ENCODE measurements around the gene PSIP1.
"Not testable (repeated sequence)": the region's sequence is repeated elsewhere in the genome, so short reads cannot be mapped to it uniquely, and the experiment has no call there.

PSIP1 gene

DNA sequence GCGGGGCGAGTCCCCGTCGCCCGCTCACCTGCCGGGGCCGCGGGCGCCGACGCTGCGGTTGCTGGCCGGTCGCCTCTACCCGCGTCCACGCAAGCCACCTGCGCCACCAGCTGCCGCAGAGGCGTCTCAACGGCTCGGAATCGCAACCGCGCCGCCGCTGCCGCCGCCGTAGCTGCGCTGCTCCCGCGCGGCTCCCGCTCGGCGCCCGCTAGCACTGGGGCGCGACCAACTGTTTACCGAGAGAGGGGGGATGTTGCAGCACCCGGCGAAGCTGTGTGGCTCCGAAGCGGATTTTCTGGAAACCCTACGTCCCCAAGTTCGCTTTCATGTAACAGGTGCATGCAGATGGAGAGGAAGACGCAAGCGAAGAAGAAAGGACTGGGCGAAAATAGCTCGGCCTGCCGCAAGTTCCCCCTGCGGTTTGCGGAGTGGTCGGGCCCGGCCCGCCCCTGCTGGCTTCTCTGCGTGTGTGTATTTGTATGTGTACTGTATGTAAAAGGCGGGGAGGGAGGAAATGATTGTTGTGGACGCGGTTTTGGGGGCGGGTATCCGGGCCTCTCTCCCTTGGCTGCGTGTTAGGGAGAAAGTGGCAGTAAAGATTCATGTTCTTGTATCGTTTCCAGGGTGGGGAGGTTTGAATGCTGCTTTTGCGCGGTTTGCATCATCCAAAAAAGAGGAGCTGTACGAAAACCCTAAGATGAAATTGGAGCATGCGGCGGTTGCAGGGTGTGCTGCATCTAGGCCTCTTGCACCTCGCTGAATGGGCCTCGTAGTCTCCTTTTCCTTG lies at the start of gene PSIP1:
Gene PSIP1 (minus strand): TSS at position 182 of the 787 bp plus-strand sequence. CDS start 782 bp downstream, outside the sequence.
- peak; percentile 87 for DNase-seq

DNA sequence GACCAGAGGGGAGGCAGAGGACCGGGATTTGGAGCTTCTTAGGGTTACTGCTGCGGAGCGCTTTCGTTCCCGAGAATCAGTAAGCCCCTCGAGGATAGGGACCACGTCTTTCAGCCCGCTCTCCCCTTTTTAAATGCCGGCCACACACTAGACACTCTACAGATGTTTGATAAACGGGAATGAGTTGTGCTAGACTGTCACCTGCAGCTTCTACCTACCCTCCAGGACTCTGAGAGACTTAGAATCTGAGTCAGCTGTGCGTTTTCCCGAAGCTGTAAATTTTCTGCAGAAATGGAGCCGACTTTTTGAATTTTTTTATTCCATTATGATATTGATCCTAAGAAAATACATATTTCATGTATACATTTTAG lies 42.7 kb upstream of the PSIP1 start:
- DNase-seq: no peak

DNA sequence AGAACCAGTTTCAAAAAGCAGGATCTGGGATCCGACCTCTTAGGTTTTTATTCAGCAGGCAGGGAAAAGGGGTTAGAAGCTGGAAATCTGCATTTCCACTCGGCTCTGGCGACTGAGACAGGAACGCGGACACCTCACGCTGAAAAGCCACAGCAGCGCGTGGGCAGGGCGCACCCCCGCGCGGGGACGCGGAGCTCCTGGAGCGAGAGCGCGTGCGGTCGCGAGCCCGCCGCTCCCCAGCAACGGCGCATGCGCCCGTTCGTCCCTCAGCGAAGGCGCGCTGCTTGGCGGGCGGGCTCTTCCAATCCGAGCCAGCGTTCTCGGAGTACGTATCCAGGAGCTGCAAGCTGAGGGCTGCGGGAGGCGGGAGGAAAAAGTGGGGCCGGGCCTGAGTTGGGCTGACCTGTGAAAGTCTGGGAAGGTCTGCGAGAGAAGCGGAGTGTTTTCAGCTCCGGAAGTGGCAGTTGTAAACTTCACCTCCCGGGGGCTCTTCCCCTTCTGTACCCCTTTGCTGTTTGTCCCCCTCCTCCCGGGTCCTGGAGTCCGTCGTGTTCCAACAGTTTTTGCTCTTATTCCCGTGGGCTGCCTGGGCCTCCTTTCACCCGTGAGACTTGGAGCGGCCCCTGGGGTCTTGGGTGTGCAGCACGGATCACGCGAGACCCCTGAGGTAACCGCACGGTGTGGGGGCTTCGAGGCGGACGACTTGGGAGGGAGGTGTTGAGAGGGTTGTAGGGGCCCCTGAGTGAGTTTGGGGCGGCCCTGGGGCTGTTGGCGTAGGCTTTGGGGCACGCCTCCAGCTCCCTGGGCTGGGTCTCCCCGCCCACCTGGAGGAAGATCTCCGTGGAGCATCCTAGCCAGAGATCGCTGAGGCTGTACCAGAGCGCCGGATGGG lies 42.1 kb upstream of the PSIP1 start, which contains the start of gene CCDC171:
Gene CCDC171 (plus strand): TSS at position 408 of the 892 bp plus-strand sequence. CDS start 11,046 bp downstream, outside the sequence.
- peak; percentile 96 for DNase-seq

DNA sequence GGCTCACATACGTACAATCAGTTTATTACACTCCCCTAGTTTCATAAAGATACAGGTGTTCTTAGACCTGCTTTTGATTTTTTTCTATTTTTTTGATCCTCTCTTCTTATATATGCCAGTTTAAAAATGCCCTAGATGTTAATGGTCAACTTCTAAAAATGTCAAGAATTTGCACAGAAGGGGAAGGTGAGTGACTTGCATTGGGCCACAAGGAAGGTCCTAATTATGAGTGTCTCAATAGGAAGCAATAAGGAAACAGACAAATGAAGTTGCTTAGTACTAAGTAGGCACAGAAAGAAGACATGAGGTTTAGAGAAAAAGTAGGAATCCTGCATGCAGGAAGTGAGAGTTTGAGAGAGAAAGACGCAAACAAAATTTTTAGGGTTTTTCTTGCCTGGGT lies 38.8 kb upstream of the PSIP1 start:
- DNase-seq: no peak

DNA sequence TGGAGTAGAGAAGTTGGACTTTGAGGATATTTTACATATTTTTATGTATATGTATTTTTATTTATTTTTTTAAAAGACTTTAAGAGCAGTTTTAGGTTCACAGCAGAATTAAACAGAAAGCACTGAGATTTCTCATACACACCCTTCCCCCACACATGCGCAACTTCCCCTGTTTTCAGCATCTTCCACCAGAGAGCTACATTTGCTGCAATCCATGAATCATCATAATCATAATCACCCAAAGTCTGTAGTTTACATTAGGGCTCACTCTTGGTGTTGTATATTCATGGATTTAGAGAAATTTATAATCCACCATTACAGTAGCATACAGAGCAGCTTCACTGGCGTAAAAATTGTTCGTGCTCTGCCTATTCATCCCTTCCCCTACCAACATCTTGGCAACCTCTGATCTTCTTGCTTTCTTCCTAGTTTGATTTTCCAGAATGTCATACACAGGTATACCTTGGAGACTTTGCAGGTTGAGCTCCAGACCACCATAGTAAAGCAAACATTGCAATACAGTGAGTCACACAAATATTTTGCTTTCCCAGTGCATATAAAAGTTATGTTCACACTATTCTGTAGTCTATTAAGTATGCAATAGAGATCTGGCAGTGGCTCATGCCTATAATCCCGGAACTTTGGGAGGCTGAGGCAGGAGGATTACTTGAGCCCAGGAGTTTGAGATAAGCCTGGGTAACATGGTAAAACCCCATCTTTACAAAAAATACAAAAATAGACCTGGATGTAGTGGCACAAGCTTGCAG lies 32.5 kb upstream of the PSIP1 start:
- DNase-seq: peak; percentile 21

DNA sequence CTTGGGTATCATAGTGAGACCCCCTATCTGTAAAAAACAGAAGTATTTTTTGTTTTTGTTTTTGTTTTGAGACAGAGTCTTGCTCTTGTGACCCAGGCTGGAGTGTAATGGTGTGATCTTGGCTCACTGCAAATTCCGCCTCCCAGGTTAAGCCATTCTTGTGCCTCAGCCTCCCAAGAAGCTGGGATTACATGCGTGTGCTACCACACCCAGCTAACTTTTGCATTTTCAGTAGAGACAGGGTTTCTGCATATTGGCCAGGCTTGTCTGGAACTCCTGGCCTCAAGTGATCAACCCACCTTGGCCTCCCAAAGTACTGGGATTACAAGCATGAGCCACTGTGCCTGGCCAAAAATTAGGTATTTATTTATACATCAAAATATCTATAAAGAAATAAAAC lies 31.9 kb upstream of the PSIP1 start:
- DNase-seq: no peak

DNA sequence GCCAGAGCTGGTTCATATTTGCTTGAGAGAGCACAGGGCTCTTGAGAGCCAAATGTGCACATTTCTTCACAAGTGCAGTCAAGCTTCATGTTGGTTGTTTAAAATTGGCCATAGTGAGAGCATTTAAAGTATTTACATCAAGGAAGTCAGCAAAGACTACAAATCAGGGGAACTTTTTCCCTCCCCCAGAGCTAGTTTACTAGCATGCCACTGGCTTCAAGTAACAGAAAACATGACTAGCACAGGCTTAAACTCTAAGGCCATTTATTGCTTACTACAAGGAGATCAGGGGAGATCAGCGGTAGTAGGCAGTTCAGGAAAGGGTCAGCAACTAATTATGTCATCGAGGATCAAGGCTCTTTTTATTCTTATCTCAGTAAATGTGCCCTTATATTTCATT lies 31.1 kb upstream of the PSIP1 start:
- DNase-seq: no peak

DNA sequence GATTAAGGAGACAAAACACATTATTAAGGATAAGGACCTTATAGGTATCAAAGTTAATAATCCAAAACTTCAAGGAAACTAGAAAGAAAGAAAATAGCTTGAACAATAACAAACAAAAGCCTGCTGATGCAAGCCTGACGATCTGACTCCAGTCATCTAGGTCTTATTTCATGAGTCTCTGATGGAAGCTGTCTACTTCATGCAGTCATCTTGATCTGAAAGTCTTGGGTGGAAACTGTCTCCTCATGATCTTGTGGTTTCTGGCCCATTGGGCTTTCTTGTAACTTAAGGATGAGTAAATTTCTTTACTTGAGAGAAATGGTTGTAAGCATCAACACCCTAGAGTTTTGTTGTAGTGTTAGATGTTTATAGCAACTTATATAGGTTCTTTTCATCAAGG lies 20.6 kb upstream of the PSIP1 start:
- no peak for DNase-seq

DNA sequence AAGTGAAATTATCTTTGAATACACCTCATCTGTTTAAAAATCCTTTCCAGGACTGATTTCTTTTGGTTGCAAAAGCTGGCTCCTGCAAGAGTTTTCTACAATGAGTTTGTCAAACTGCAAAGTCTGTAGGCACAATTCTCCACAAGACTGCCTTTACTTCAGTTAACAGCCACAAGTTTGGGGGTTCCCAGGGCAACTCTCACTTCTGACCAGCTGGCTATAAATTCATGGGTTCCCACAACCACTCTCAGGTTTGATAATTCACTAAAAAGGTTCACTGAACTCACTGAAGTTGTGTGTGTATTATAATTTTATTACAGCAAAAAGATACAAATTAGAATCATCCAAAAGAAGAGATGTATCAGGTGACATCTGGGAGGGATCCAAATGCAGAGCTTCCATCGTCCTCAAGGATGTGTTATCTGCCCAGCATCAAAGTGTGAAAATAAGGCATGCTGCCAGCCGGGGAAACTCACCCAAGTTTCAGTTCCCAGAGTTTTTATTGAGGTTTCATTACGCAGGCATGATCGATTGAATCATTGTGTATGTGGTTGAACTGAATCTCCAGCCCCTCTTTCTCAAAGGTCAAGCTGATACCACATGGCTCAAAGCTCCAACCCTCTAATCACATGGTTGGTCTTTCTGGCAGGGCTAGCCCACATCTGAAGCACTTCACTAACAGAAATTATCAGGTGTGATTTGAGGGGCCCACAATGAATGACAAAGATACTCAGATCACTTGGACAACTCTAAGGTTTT lies 19.0 kb upstream of the PSIP1 start:
- no peak for DNase-seq

DNA sequence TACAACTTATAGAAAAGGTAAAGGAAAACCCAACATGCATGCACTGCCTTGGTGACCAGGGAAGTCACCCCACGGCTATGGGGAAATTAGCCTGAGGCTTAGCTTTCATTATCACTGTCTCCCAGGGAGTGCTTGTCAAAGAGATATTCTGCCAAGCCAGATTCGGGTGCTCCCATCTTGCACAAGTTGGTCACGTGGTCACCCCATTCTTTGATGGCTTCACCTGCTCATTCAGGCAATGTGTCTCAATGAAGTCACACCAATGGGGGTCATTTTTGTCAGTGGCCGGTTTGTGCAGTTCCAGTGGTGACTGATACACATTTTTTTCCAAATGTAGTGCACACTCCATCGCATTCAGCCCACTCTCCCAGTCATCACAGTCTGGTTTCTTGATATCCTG lies 16.3 kb upstream of the PSIP1 start:
- not testable (repeated sequence) for DNase-seq

DNA sequence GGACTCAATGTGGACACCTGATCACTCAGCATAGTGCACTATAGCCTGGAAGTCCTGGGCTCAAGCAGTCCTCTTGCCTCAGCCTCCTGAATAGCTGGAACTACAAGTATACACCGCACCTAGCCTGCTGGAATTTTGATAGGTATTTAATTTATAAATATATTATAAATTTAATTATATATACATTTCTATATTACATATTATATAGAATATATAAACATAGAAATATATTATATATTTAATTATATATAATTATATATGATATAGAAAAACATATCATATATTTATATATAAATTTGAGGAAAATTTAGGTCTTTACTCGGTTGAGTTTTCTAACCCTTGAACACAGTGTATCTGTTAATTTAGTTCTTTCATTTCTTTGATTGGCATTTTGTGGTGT lies 15.2 kb upstream of the PSIP1 start:
- DNase-seq: no peak

DNA sequence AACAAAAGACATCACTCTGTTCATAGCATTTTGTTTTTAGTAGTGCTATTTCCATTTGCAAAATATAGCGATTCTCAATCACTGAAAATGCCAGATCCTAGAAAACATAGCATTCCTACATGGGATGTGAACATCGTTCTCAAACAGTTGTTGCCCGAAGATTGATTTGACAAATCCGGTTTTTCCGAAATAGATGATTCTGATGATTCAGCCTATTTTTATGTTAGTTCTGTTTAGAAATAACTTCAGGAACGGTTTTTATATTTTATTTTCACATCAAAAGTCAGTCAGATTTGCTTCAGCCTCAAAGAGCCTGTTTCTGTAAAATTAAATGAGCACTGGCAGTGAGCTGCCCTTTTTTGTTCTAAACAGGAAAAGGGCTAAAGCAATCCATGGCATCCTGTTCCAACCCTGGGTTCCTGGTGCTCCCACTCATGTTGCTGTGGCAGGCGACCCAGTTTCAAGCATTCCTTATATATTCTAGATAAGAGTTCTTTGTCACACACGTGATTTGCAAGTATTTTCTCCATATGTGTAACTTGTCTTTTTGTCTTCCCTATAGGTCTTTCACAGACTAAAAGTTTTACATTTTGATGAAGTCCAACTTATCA lies 14.2 kb upstream of the PSIP1 start:
- no peak for DNase-seq

DNA sequence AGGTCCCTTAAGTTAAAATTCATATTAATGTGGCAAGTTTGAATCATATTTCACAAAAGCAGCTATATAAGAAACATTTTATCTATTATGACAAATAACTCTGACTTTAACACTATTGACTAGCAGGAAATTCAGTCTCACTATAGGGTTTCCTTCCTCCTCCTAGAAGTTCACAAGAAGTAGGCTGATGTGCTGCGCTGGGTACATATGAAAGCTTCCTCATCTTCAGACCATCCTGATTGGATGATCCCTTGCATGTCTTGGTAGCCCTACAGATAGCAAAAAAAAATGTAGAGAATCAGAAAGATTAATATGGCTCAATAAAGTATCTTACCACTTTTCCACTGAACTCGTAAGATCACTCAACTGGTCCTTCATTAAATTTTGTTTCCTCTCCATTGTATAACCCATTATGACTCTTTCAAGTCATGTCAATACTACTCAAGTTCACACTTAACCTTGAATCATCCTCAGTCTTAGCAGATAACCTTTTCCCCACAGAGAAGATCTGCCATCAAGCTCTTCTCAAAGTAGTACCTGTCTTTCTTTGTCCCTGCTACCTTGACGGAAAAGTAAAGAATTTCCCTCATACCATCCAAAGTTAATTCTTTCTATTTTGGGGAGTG lies 11.5 kb upstream of the PSIP1 start:
- DNase-seq: no peak

DNA sequence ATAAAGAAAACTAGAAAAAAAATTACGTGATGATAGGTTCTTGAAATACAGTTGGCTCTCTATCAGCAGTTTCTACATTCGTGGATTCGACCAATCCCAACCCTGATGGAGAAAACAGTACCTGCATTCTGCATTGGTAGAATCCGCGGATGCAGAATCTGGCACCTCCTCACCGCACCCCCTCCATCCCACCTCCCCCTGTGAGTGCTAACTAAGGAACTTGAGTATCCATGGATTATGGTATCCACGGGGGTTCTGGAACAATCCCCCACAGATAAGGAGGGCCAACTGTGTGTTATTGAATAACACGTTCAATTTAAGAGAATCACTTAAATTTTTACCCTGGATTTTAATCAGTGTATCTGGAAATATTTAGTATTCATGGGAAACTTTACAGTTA lies 10.5 kb upstream of the PSIP1 start:
- no peak for DNase-seq

DNA sequence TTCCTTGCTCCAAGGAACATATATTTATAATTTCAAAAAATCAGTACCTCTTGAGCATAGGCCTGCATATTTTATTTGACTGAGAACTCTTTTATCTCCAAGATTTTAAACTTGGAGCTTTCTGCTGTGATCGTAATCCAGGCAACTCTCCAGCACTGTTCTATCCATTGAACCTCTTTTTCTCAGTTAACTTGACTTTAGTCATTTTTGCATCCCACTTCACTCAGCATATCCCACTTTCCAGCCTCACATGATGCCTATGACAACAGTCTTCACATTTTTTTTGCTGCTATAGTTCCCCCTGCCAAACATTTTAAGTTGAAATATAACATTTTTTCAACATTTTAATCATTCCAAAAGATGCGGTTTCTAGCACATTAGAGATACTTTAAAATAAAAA lies 9.1 kb upstream of the PSIP1 start:
- no peak for DNase-seq

DNA sequence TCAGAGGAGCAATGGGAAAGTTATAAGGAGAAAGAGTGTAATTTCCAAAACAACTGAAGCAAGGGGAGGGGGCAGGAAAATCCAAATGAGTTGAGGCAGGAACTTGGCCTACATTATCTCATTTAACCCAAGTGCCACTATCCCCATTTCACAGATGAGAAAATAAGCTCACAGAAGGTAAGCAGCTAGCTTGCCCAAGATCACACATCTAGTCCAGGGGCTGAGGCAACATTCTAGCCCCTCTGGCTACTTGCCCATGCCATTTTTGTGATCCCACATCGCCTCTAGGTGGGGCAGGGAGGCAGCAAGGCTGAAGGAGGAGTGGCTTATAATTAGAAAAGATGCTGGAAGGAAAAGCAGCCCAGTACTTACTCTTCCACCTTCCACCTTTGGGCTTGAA lies 2.6 kb upstream of the PSIP1 start:
- peak; percentile 36 for DNase-seq

DNA sequence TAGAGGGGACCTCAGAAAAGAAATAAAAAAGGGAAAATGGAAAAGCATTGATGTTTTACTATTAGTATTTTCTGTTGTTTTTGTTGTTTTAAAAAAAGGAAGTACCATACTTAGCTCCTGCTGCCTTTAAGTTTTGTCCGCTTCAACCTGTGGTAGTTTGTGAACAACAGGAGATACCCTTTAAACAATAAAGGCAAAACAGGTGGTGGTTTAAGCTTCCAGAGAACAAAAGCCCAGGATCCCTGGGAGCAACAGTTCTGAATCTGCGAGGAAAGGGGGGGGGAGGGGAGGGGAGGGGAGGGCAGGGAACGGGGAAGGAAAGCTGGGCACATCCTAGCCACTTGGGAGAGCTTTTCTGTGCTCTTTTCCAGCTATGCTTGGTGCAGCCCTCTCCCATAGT lies 2.1 kb upstream of the PSIP1 start:
- no peak for DNase-seq

DNA sequence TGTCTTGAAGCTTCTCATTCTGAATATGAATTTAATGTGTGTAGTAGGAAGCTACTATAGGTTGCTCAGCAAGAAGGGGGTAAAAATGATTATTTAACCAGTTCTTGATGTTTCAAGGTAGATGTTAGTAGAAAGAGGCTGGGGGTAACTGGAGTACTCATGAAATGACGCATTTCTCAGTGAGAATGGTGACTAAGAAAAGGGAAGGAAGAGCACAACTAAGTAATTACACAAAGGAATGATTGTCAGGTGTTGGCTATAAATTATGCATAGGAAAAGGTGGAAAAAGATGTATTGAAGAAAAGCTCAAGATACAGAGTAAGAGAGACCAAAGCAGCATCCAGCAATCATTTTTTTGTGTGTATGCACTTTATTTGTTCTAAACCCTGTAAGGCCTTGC lies 1.4 kb upstream of the PSIP1 start:
- no peak for DNase-seq

DNA sequence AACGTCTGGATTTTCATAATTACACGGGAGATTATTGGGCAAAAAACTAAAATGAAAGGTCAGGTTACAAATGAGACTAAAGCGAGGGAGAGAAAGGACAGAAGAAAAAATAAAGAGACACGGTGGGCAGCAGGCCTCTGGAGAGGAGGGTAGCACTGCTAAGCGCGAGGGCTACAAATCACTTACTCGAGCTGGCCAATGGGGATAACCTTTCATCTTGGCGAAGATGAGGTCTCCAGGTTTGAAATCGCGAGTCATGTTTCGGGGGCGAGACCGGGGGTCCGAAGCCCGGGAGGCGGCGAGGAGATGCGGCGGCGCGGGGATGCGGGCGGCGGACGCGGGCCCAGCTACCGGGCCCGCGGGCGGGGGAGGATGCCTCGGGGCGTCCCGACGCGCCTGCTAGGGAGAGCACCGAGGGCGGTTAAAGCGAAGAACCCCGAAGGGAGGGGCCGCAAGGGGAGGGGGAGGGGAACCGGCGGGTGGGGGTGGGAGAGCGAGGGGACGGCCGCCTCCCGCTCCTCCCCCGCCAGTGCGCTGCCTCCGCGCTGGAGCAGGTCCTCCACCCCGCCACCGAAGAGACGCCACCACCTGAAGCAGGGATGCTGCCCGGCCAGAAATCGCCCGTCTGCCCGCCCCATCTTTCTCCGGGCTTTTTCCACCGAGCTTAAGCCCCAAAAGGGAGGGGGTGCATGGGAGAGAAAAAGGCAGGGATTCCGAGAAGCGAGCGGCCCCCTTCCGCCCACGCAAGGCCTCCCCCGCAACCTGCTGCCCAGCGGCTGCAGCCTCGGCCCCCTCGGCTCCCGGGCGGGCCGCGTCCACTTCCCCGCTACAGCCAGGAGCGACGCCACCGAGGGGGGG lies 610 bp downstream of the PSIP1 start:
- DNase-seq: peak; percentile 39

DNA sequence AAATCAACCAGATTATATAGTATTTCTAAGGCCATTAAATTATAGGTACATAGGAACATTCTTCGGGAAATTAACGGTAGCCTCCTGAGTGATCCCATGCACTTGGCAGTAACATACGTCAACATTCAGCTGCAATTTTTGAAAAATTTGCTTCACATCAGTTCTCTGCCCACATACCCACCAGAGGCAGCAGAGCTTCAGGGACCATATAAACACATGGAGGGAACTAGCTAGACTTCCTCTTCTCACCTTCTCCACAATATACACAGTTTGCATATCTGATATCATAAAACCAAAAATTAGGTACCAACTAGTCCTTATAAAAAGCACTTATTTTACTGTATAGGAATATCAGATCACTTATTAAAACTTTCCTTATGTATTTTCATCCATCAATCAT lies 4.8 kb downstream of the PSIP1 start:
- no peak for DNase-seq

DNA sequence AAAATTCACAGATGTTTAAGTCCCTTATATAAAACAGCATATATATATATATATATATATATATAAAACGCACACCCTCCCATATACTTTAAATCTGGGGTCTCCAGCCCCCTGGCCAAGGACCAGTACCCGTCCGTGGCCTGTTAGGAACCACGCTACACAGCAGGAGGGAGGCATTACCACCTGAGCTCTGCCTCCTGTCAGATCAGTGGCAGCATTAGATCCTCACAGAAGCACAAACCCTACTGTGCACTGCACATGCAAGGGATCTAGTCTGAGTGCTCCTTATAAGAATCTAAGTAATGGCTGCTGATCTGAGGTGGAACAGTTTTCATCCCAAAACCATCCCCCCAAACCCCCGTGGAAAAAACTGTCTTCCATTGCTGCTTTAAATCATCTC lies 9.0 kb downstream of the PSIP1 start:
- no peak for DNase-seq

Data from fibroblast of skin of right biceps (primary cell).